Endothelial cell of umbilical vein (primary cell): ENCODE data around the gene ZNF629. TPM values are rescaled to one million over a fixed set of nuclear protein-coding genes. Genes with fewer than 3 reads are reported as not detected.

Source experiments
- BruUV-seq: library from RNA; stranded (reverse); fragments of 400-500 nt; replicated peaks from 2 replicates; lab custom pipeline; 2021; lab: Mats Ljungman, UMichigan
- CTCF ChIA-PET: fragments of 300-600, 350-600 bp; sonication (Branson Sonifier 250); formaldehyde crosslinking; loops from one replicate; lab custom pipeline; 2021; ENCODE audit warnings: antibody characterized with exemption, inconsistent platforms; lab: Charles Lee
- POLR2A ChIA-PET: fragments of 300-600, 350-600 bp; sonication (Branson Sonifier 250); formaldehyde crosslinking; loops from one replicate; lab custom pipeline; 2021; ENCODE audit warnings: antibody characterized with exemption, inconsistent platforms; lab: Charles Lee
- DNase-seq: peaks from one replicate; pipeline ENCODE4 v3.0.0-alpha.2; 2011; ENCODE audit warnings: low read depth, low spot score
- FAIRE-seq: peaks from 2 replicates; lab custom pipeline; 2011; peaks lifted over from hg19 to GRCh38; lab: Jason Lieb, UNC
- H2AFZ ChIP-seq: 2 replicates; pipeline ENCODE4 v1.6.0; 2012; ENCODE audit warnings: low read depth, low read length, control low read depth, inconsistent platforms
- H3K27ac ChIP-seq: 2 replicates; pipeline ENCODE4 v1.5.1; 2011; ENCODE audit warnings: low read depth, mild to moderate bottlenecking, control low read depth, low read length, moderate library complexity; ENCODE audit not compliant: insufficient read depth
- H3K27me3 ChIP-seq, 2 experiments: 2 replicates each; pipeline versions ENCODE4 v1.6.0 to v1.6.1; 2011; ENCODE audit warnings: low read length in 2 of 2, mixed read lengths in 1 of 2; ENCODE audit not compliant: control insufficient read depth in 2 of 2, insufficient read depth in 2 of 2
- H3K36me3 ChIP-seq, 2 experiments: 2 replicates in 1 of 2; 3 replicates in 1 of 2; pipeline ENCODE4 v1.5.1; 2011; ENCODE audit warnings: low read length in 2 of 2, mild to moderate bottlenecking in 1 of 2, moderate library complexity in 1 of 2; ENCODE audit not compliant: control insufficient read depth in 2 of 2, insufficient read depth in 2 of 2; ENCODE audit errors: extremely low read depth in 1 of 2
- H3K4me1 ChIP-seq: 3 replicates; pipeline ENCODE4 v1.5.1; 2011; ENCODE audit warnings: mild to moderate bottlenecking, low read length; ENCODE audit not compliant: control insufficient read depth, insufficient read depth; ENCODE audit errors: extremely low read depth
- H3K4me2 ChIP-seq: 2 replicates; pipeline ENCODE4 v1.6.1; 2011; ENCODE audit warnings: low read length, control low read depth, mixed read lengths; ENCODE audit not compliant: insufficient read depth
- H3K4me3 ChIP-seq, 3 experiments: fragments of 200-600 bp in 1 of 3; sonication (generic), shearing (Covaris generic) in 1 of 3; replicated peaks in 1 of 3; 2 replicates each; pipeline ENCODE4 v1.5.1; 2011 to 2016; ENCODE audit warnings: control low read depth in 3 of 3, low read length in 3 of 3, mild to moderate bottlenecking in 2 of 3, inconsistent platforms in 1 of 3, low read depth in 1 of 3, moderate library complexity in 1 of 3; ENCODE audit not compliant: insufficient read depth in 1 of 3
- H3K79me2 ChIP-seq: 2 replicates; pipeline ENCODE4 v1.6.0; 2012; ENCODE audit warnings: low read length, inconsistent platforms; ENCODE audit not compliant: control insufficient read depth, insufficient read depth
- H3K9ac ChIP-seq: replicated peaks from 2 replicates; pipeline ENCODE3; 2011; ENCODE audit warnings: low read length, control low read depth; ENCODE audit not compliant: insufficient read depth; ENCODE audit errors: extremely low read depth
- H3K9me1 ChIP-seq: replicated peaks from 3 replicates; pipeline ENCODE4 v1.6.0; 2011; ENCODE audit warnings: mild to moderate bottlenecking, low read length; ENCODE audit not compliant: control insufficient read depth, insufficient read depth; ENCODE audit errors: extremely low read depth
- H3K9me3 ChIP-seq: replicated peaks from 2 replicates; pipeline ENCODE4 v1.5.1; 2012; ENCODE audit warnings: low read length, inconsistent platforms; ENCODE audit not compliant: control insufficient read depth, insufficient read depth
- H4K20me1 ChIP-seq: replicated peaks from 2 replicates; pipeline ENCODE3; 2011; ENCODE audit warnings: mild to moderate bottlenecking, low read length; ENCODE audit not compliant: control insufficient read depth, insufficient read depth; ENCODE audit errors: extremely low read depth
- EZH2 ChIP-seq: IDR thresholded peaks from 2 replicates; pipeline ENCODE4 v1.6.1; 2012; ENCODE audit warnings: borderline replicate concordance, low read depth, mild to moderate bottlenecking, moderate library complexity, low read length, inconsistent platforms; ENCODE audit not compliant: severe bottlenecking
- FOS ChIP-seq: IDR thresholded peaks from 2 replicates; pipeline ENCODE4 v1.6.1; 2011; ENCODE audit warnings: mild to moderate bottlenecking, low read length, moderate library complexity, borderline replicate concordance; ENCODE audit not compliant: insufficient read depth
- GATA2 ChIP-seq: IDR thresholded peaks from 2 replicates; pipeline ENCODE4 v1.7.0; 2011; ENCODE audit warnings: low read depth, mild to moderate bottlenecking, moderate library complexity, mixed read lengths, low read length; ENCODE audit not compliant: insufficient read length, insufficient read depth
- JUN ChIP-seq: IDR thresholded peaks from 2 replicates; pipeline ENCODE4 v1.6.1; 2011; ENCODE audit warnings: borderline replicate concordance, low read depth; ENCODE audit not compliant: insufficient read length, insufficient read depth
- MYC ChIP-seq: IDR thresholded peaks from one replicate; pipeline ENCODE4 v1.6.1; 2011; ENCODE audit warnings: mild to moderate bottlenecking, low read depth, low read length
- POLR2A ChIP-seq: IDR thresholded peaks from 2 replicates; pipeline ENCODE4 v1.6.1; 2012; ENCODE audit warnings: low read depth, mild to moderate bottlenecking, control low read depth, low read length
- POLR2AphosphoS5 ChIP-seq: IDR thresholded peaks from 2 replicates; pipeline ENCODE4 v1.6.1; 2012; ENCODE audit warnings: low read depth, mild to moderate bottlenecking, control low read depth, low read length, moderate library complexity; ENCODE audit not compliant: insufficient read depth
- dilution Hi-C: fragments of 300-500 bp; cut with MboI; formaldehyde crosslinking; loops from one replicate; pipeline ENCODE4 v1.15.0; 2019; ENCODE audit warnings: low sequenced_read_pairs; ENCODE audit not compliant: extremely low pct_ligation_motif_present
- intact Hi-C: fragments of 100-400 bp; cut with micrococcal nuclease; formaldehyde crosslinking; loops from one replicate; pipeline ENCODE4 v1.10.0; 2022
- polyA plus RNA-seq, 4 experiments: library from polyadenylated mRNA; depleted of rRNA in 3 of 4; stranded (reverse) in 3 of 4; unstranded in 1 of 4; fragments of >200 nt; gene quantifications; 2 replicates each; pipeline versions ENCODE4 v1.2.1 to v1.2.3, GENCODE V29; 2011 to 2012; ENCODE audit warnings: missing spikeins in 1 of 4
- total RNA-seq: library from RNA; stranded (reverse); gene quantifications from 2 replicates; pipeline ENCODE4 v1.2.3, GENCODE V29; 2021
- TF ChIP-seq, protein P1 (sequence below), 2 donors: IDR thresholded peaks; 1 replicate in 1 of 2; 2 replicates in 1 of 2; pipeline ENCODE4 v1.5.1; 2011; ENCODE audit warnings: low read length in 2 of 2, mild to moderate bottlenecking in 2 of 2, moderate library complexity in 2 of 2, control low read depth in 1 of 2, inconsistent platforms in 1 of 2, low read depth in 1 of 2; ENCODE audit not compliant: insufficient read depth in 1 of 2; ENCODE audit errors: extremely low read depth in 1 of 2
- TF ChIP-seq, protein P2 (sequence below): IDR thresholded peaks from 2 replicates; pipeline ENCODE4 v1.6.1; 2011; ENCODE audit not compliant: insufficient read depth, insufficient read length

Gene ZNF629
- total and polyA plus RNA-seq, 2 donors (not counting 3 experiments of a cell fraction or from before 2014, with no cell fraction given), result 5.2 to 11.2 TPM

DNA sequence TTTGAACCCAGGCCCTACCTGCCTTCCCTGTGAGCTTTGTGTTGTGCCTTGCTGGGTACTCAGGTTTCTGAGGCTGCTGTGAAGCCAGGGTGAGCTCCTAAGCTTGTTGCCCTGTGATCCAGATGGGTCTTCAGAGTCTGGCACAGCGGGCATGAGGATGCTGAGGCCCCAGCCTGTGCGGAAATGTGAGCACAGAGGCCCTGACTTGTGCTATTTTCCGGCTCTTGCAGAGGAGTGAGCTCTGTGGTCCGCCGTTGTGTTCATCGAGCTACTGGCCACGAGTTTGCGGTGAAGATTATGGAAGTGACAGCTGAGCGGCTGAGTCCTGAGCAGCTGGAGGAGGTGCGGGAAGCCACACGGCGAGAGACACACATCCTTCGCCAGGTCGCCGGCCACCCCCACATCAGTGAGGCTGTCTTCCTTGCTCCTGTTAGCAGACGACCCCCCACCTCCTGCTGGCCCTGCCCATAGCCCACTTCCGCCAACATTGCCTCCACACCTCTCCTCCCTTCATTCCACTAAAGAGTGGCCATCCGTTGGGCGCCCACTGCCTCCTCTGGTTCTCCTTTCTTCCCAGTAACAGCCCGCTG is 36.0 kb downstream of the ZNF629 start:
- peaks cover 3 to 19% of the 10 kb centered on the region in 2 experiments for H3K36me3 ChIP-seq
- H3K9ac ChIP-seq, result no peak overlapping the region
- H3K4me3 ChIP-seq, result no peak overlapping the region
- DNase-seq (no peak), FAIRE-seq (no peak)
- intact Hi-C loops (no loop called here), dilution Hi-C loops (no loop called here)
- POLR2A ChIA-PET, result no interaction called here
- no peaks in the 10 kb centered on the region for H3K9me1 ChIP-seq
- peaks cover 7% of the 10 kb centered on the region for H3K4me1 ChIP-seq
- H3K9me3 ChIP-seq, result no peaks in the 10 kb centered on the region
- TF ChIP-seq POLR2A, result no peak
- TF ChIP-seq, protein P1, sequence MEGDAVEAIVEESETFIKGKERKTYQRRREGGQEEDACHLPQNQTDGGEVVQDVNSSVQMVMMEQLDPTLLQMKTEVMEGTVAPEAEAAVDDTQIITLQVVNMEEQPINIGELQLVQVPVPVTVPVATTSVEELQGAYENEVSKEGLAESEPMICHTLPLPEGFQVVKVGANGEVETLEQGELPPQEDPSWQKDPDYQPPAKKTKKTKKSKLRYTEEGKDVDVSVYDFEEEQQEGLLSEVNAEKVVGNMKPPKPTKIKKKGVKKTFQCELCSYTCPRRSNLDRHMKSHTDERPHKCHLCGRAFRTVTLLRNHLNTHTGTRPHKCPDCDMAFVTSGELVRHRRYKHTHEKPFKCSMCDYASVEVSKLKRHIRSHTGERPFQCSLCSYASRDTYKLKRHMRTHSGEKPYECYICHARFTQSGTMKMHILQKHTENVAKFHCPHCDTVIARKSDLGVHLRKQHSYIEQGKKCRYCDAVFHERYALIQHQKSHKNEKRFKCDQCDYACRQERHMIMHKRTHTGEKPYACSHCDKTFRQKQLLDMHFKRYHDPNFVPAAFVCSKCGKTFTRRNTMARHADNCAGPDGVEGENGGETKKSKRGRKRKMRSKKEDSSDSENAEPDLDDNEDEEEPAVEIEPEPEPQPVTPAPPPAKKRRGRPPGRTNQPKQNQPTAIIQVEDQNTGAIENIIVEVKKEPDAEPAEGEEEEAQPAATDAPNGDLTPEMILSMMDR (IDR thresholded peaks at IDR 0.05; ENCODE audit: extremely low read depth in 1 of 2, insufficient read depth in 1 of 2, low read depth in 1 of 2, low read length in 2 of 2), result no peak
- TF ChIP-seq GATA2, result no peak
- no peak for TF ChIP-seq EZH2
- TF ChIP-seq, protein P2, sequence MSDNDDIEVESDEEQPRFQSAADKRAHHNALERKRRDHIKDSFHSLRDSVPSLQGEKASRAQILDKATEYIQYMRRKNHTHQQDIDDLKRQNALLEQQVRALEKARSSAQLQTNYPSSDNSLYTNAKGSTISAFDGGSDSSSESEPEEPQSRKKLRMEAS, result no peak
- no peak for TF ChIP-seq JUN
- TF ChIP-seq FOS, result no peak
- TF ChIP-seq POLR2AphosphoS5, result no peak
- no peak for TF ChIP-seq MYC
- no peak overlapping the region for H3K27ac ChIP-seq
- no peaks in the 10 kb centered on the region for H4K20me1 ChIP-seq
- H3K4me2 ChIP-seq, result no peak overlapping the region
- H3K79me2 ChIP-seq, result peaks cover 17% of the 10 kb centered on the region
- H3K27me3 ChIP-seq, result no peaks in the 10 kb centered on the region
- no peak overlapping the region for H2AFZ ChIP-seq
- CTCF ChIA-PET, result interaction anchor here (1.4 kb wide), 1 partner anchor 20 kb away, joined by 3 read pairs; no protein-coding TSS in a partner anchor
- BruUV-seq, result no TSS peak
